ENCODE measurements around the gene ZNF672. TPM values are rescaled to one million over a fixed set of nuclear protein-coding genes. Genes with fewer than 3 reads are reported as not detected.
"Not testable (repeated sequence)": the region's sequence is repeated elsewhere in the genome, so short reads cannot be mapped to it uniquely, and the experiment has no call there.

Gene ZNF672
- total and polyA plus RNA-seq, 2 of the 13 experiments (the other 11 are each of a cell fraction or from before 2014, with no cell fraction given), result 17.2 to 22.9 TPM

DNA sequence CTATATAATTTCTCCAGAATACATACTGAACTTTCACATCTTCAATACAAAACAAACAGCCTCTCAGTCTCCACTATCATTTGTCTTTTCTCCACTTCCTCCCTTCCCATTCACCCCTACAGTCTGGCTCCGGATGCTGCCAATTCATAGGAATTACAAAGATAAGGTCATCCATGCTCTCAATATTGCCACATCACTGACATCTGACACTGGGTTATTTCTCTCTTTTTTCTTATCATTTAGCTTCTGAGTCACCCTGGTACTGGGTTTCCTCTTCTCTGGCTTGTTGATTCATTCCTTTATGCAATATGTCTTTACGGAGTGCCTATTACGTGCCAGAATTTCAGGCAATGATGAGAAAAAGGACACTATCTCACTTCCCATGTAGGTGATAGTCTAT, 9.2 kb upstream of the ZNF672 start (continued):
- TF ChIP-seq, protein P1, sequence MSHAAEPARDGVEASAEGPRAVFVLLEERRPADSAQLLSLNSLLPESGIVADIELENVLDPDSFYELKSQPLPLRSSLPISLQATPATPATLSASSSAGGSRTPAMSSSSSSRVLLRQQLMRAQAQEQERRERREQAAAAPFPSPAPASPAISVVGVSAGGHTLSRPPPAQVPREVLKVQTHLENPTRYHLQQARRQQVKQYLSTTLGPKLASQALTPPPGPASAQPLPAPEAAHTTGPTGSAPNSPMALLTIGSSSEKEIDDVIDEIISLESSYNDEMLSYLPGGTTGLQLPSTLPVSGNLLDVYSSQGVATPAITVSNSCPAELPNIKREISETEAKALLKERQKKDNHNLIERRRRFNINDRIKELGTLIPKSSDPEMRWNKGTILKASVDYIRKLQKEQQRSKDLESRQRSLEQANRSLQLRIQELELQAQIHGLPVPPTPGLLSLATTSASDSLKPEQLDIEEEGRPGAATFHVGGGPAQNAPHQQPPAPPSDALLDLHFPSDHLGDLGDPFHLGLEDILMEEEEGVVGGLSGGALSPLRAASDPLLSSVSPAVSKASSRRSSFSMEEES (CRISPR knock-in tag; IDR thresholded peaks at IDR 0.05), result peak; percentile 56; the same call in 1 of the 2 replicates
- TF ChIP-seq NFE2L2 (IDR thresholded peaks at IDR 0.05; ENCODE audit: low read length) (peak; percentile 28; the same call in 1 of the 2 replicates), KLF13 (CRISPR knock-in tag; IDR thresholded peaks at IDR 0.05) (no peak), ZNF260 (CRISPR knock-in tag; IDR thresholded peaks at IDR 0.05; ENCODE audit: borderline replicate concordance, low read depth) (no peak), SP4 (CRISPR knock-in tag; IDR thresholded peaks at IDR 0.05) (no peak), JUND (CRISPR knock-in tag; IDR thresholded peaks at IDR 0.05) (no peak), ZKSCAN5 (CRISPR knock-in tag; IDR thresholded peaks at IDR 0.05) (no peak), ZNF33A (CRISPR knock-in tag; IDR thresholded peaks at IDR 0.05; ENCODE audit: borderline replicate concordance) (no peak), ZNF550 (CRISPR knock-in tag; IDR thresholded peaks at IDR 0.05; ENCODE audit: borderline replicate concordance) (no peak), PHF20 (CRISPR knock-in tag; IDR thresholded peaks at IDR 0.05) (no peak), NCOA1 (CRISPR knock-in tag; IDR thresholded peaks at IDR 0.05) (no peak), MIXL1 (CRISPR knock-in tag; IDR thresholded peaks at IDR 0.05) (peak; percentile 18; the same call in 1 of the 2 replicates), MAFF (IDR thresholded peaks at IDR 0.05; ENCODE audit: low read depth, low read length) (no peak), FOXP1 (IDR thresholded peaks at IDR 0.05) (no peak), FOXP1 (CRISPR knock-in tag; IDR thresholded peaks at IDR 0.05) (peak; percentile 31), ZNF709 (CRISPR knock-in tag; IDR thresholded peaks at IDR 0.05) (no peak), MTA1 (CRISPR knock-in tag; IDR thresholded peaks at IDR 0.05; ENCODE audit: borderline replicate concordance) (no peak), ZNF879 (CRISPR knock-in tag; IDR thresholded peaks at IDR 0.05) (no peak), ZNF264 (CRISPR knock-in tag; IDR thresholded peaks at IDR 0.05) (no peak), CEBPG (CRISPR knock-in tag; IDR thresholded peaks at IDR 0.05) (peak; percentile 94), ZBTB21 (CRISPR knock-in tag; IDR thresholded peaks at IDR 0.05) (0 out of 2 replicates have a peak, but pooled peaks have one; percentile 48), ZNF331 (CRISPR knock-in tag; IDR thresholded peaks at IDR 0.05) (no peak)
- TF ChIP-seq, protein P2, sequence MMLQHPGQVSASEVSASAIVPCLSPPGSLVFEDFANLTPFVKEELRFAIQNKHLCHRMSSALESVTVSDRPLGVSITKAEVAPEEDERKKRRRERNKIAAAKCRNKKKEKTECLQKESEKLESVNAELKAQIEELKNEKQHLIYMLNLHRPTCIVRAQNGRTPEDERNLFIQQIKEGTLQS (CRISPR knock-in tag; IDR thresholded peaks at IDR 0.05), result peak; percentile 76
- TF ChIP-seq, protein P3, sequence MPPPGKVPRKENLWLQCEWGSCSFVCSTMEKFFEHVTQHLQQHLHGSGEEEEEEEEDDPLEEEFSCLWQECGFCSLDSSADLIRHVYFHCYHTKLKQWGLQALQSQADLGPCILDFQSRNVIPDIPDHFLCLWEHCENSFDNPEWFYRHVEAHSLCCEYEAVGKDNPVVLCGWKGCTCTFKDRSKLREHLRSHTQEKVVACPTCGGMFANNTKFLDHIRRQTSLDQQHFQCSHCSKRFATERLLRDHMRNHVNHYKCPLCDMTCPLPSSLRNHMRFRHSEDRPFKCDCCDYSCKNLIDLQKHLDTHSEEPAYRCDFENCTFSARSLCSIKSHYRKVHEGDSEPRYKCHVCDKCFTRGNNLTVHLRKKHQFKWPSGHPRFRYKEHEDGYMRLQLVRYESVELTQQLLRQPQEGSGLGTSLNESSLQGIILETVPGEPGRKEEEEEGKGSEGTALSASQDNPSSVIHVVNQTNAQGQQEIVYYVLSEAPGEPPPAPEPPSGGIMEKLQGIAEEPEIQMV (CRISPR knock-in tag; IDR thresholded peaks at IDR 0.05; ENCODE audit: low read depth), result no peak

DNA sequence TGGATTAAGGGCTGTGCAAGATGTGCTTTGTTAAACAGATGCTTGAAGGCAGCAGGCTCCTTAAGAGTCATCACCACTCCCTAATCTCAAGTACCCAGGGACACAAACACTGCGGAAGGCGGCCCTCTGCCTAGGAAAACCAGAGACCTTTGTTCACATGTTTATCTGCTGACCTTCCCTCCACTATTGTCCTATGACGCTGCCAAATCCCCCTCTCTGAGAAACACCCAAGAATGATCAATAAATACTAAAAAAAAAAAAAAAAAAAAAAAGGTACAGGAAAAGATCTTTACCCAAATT, 7.4 kb upstream of the ZNF672 start:
- POLR2A ChIA-PET, result not testable (repeated sequence)

More for the DNA sequence above, 7.4 kb upstream of the ZNF672 start:
- ATAC-seq; intact Hi-C loops (cut with micrococcal nuclease; ENCODE audit: unreplicated experiment); H3K27me3 ChIP-seq (ENCODE audit: control insufficient read depth in 1 of 2, insufficient read depth in 2 of 2, low read length in 2 of 2); H3K27ac ChIP-seq (ENCODE audit: extremely low read length, insufficient read depth, low read length); BruUV-seq (replicated peaks); H2AFZ ChIP-seq (ENCODE audit: low read length); H3K36me3 ChIP-seq (replicated peaks in 1 of 2; ENCODE audit: control insufficient read depth in 1 of 2, insufficient read depth in 2 of 2, low read length in 2 of 2); DNase-seq (ENCODE audit: low spot score); H4K20me1 ChIP-seq (ENCODE audit: insufficient read depth, low read length); CTCF ChIA-PET (ENCODE audit: low intra/inter-chr PET ratio, low total read pairs); H3K9ac ChIP-seq (ENCODE audit: insufficient read depth, low read depth, low read length); H3K4me2 ChIP-seq (ENCODE audit: low read depth, low read length); H3K9me3 ChIP-seq (ENCODE audit: low read length); in situ Hi-C loops (cut with HindIII; ENCODE audit: extremely low pct_ligation_motif_present, low pct_unique_long_range_greater_than_20kb); H3K79me2 ChIP-seq (ENCODE audit: insufficient read depth, low read length); H3K4me3 ChIP-seq (replicated peaks in 1 of 3; ENCODE audit: insufficient read depth in 1 of 3, low read depth in 2 of 3, low read length in 3 of 3); FAIRE-seq: not testable (repeated sequence)
- H3K4me1 ChIP-seq (ENCODE audit: insufficient read depth, low read length), result peaks cover 48% of the 10 kb centered on the region
- 13% methylated on average over 3 of the region's 3 CpGs for WGBS (ENCODE audit: low lambda C conversion rate)

Data from HepG2 (cell line).